VCaP (cell line): ENCODE data around the gene DGKG.

Experiments used
- H3K27ac ChIP-seq: fragments of 450-650 bp; 2 replicates; pipeline ENCODE4 v1.5.1; 2017
- CTCF ChIP-seq: fragments of 450-650 bp; conservative IDR thresholded peaks from 2 replicates; pipeline ENCODE4 v1.5.1; 2017; ENCODE audit warnings: mild to moderate bottlenecking, moderate library complexity

The DGKG gene

GRCh38 chr3:186354100-186354499 lies 7.9 kb downstream of the DGKG start:
- no peak for TF ChIP-seq CTCF
- no peak overlapping the region for H3K27ac ChIP-seq

GRCh38 chr3:186352369-186352768 lies 9.7 kb downstream of the DGKG start:
- TF ChIP-seq CTCF: no peak
- no peak overlapping the region for H3K27ac ChIP-seq

GRCh38 chr3:186342197-186342596 lies 19.8 kb downstream of the DGKG start:
- H3K27ac ChIP-seq: no peak overlapping the region
- TF ChIP-seq CTCF: no peak

- TF ChIP-seq CTCF: no peak
- H3K27ac ChIP-seq: no peak overlapping the region
Measured at GRCh38 chr3:186340204-186340603, 21.8 kb downstream of the DGKG start.

- TF ChIP-seq CTCF: no peak
Measured at GRCh38 chr3:186339180-186339918, 22.7 kb downstream of the DGKG start.

GRCh38 chr3:186333256-186333655 lies 28.8 kb downstream of the DGKG start:
- TF ChIP-seq CTCF: no peak
- no peak overlapping the region for H3K27ac ChIP-seq

More at GRCh38 chr3:186339180-186339918, 22.7 kb downstream of the DGKG start:
- H3K27ac ChIP-seq: no peak overlapping the region

- no peak for TF ChIP-seq CTCF
Measured at GRCh38 chr3:186330772-186331460, 31.1 kb downstream of the DGKG start.

More at GRCh38 chr3:186330772-186331460, 31.1 kb downstream of the DGKG start:
- H3K27ac ChIP-seq: no peak overlapping the region
